Esophagus squamous epithelium (tissue), 4 donors: ENCODE results near the gene KLHDC9.

Experiments
- POLR2A ChIP-seq, 4 donors: fragments of 450-650 bp; IDR thresholded peaks; one replicate each; pipeline ENCODE4 v1.6.1; 2017; ENCODE audit warnings: antibody characterized with exemption in 4 of 4, mild to moderate bottlenecking in 4 of 4, moderate library complexity in 3 of 4
- TF ChIP-seq, protein P1 (sequence below), 6 experiments: fragments of 450-650 bp in 4 of 6; fragments of 200-600 bp in 2 of 6; sonication (generic) in 2 of 6; IDR thresholded peaks; one replicate each; pipeline ENCODE4 v1.5.1; 2016 to 2019; ENCODE audit warnings: antibody characterized with exemption in 6 of 6, mild to moderate bottlenecking in 4 of 6, moderate library complexity in 4 of 6

DNA sequence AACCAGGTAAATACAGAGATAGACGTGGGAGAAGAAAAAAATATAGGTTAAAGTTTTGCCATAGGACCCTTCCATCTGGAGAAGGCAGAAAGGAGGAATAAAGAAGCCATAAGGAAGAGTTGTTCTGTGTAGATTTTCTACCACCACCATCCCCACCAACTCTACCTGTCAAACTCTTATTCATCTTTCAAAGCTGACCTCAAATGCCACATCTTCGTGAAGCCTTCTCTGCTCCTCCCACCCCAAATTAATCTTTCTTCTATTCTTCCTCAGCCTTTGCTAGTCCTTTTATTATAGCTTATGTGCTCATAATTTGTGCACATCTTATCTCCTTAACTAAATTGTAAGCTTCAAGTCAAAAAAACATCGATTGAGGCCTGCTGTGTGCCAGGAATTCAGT lies 7.5 kb upstream of the KLHDC9 start:
- TF ChIP-seq, protein P1, sequence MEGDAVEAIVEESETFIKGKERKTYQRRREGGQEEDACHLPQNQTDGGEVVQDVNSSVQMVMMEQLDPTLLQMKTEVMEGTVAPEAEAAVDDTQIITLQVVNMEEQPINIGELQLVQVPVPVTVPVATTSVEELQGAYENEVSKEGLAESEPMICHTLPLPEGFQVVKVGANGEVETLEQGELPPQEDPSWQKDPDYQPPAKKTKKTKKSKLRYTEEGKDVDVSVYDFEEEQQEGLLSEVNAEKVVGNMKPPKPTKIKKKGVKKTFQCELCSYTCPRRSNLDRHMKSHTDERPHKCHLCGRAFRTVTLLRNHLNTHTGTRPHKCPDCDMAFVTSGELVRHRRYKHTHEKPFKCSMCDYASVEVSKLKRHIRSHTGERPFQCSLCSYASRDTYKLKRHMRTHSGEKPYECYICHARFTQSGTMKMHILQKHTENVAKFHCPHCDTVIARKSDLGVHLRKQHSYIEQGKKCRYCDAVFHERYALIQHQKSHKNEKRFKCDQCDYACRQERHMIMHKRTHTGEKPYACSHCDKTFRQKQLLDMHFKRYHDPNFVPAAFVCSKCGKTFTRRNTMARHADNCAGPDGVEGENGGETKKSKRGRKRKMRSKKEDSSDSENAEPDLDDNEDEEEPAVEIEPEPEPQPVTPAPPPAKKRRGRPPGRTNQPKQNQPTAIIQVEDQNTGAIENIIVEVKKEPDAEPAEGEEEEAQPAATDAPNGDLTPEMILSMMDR (IDR thresholded peaks at IDR 0.05), result no peak
- no peak for TF ChIP-seq POLR2A (IDR thresholded peaks at IDR 0.05)
